ENCODE measurements around the gene CDC25A. TPM values are rescaled to one million over a fixed set of nuclear protein-coding genes. Genes with fewer than 3 reads are reported as not detected.

CDC25A gene
- total RNA-seq, 1 experiment from 2014 or later: 35.5 TPM

GRCh38 chr3:48156163-48156562, 32.1 kb downstream of the CDC25A start:
- no peak overlapping the region for H3K4me3 Mint-ChIP-seq (ENCODE audit: unreplicated experiment)
- no peak for TF ChIP-seq CTCF (IDR thresholded peaks at IDR 0.05; ENCODE audit: insufficient read depth in 1 of 2, low read depth in 1 of 2, low read length in 1 of 2, severe bottlenecking in 1 of 2, unreplicated experiment in 1 of 2)
- peaks cover 53% of the 10 kb centered on the region for H3K36me3 Mint-ChIP-seq (ENCODE audit: insufficient read depth, unreplicated experiment)
- H3K27ac Mint-ChIP-seq (ENCODE audit: unreplicated experiment): no peak overlapping the region
- Histone ChIP-seq H3K36me3 (ENCODE audit: control insufficient read depth, insufficient read depth, low read length) (peaks cover 5% of the 10 kb centered on the region), H3K27me3 (replicated peaks; ENCODE audit: control insufficient read depth, insufficient read depth, low read length) (no peaks in the 10 kb centered on the region), H3K9me3 (no peaks in the 10 kb centered on the region), H3K4me3 (ENCODE audit: low read depth, low read length) (no peak overlapping the region), H3K4me1 (no peaks in the 10 kb centered on the region)
- CTCF ChIA-PET: no interaction called here
- no TSS peak for BruUV-seq (replicated peaks)
- DNase-seq: no peak
- POLR2A ChIA-PET: interaction anchor here (0.7 kb wide), 1 partner anchor 433 kb away, joined by 7 read pairs; no protein-coding TSS in a partner anchor
- H3K4me1 Mint-ChIP-seq (ENCODE audit: low read depth, unreplicated experiment): peaks cover 10% of the 10 kb centered on the region
- intact Hi-C loops (cut with micrococcal nuclease; ENCODE audit: unreplicated experiment): no loop called here
- H3K9me3 Mint-ChIP-seq (ENCODE audit: unreplicated experiment): no peaks in the 10 kb centered on the region
- H3K27me3 Mint-ChIP-seq (ENCODE audit: insufficient read depth, unreplicated experiment): no peaks in the 10 kb centered on the region

- no peak overlapping the region for H3K4me3 Mint-ChIP-seq (ENCODE audit: unreplicated experiment)
- TF ChIP-seq CTCF (IDR thresholded peaks at IDR 0.05; ENCODE audit: insufficient read depth in 1 of 2, low read depth in 1 of 2, low read length in 1 of 2, severe bottlenecking in 1 of 2, unreplicated experiment in 1 of 2): no peak
- H3K27ac Mint-ChIP-seq (ENCODE audit: unreplicated experiment): no peak overlapping the region
- Histone ChIP-seq H3K36me3 (ENCODE audit: control insufficient read depth, insufficient read depth, low read length) (peaks cover 5% of the 10 kb centered on the region), H3K9me3 (no peaks in the 10 kb centered on the region), H3K4me3 (ENCODE audit: low read depth, low read length) (no peak overlapping the region), H3K4me1 (no peaks in the 10 kb centered on the region), H3K27me3 (replicated peaks; ENCODE audit: control insufficient read depth, insufficient read depth, low read length) (no peaks in the 10 kb centered on the region)
- peaks cover 42% of the 10 kb centered on the region for H3K36me3 Mint-ChIP-seq (ENCODE audit: insufficient read depth, unreplicated experiment)
- intact Hi-C loops (cut with micrococcal nuclease; ENCODE audit: unreplicated experiment): no loop called here
- H3K27me3 Mint-ChIP-seq (ENCODE audit: insufficient read depth, unreplicated experiment): no peaks in the 10 kb centered on the region
- POLR2A ChIA-PET: no interaction called here
- no peaks in the 10 kb centered on the region for H3K9me3 Mint-ChIP-seq (ENCODE audit: unreplicated experiment)
- no TSS peak for BruUV-seq (replicated peaks)
- no peak for DNase-seq
- H3K4me1 Mint-ChIP-seq (ENCODE audit: low read depth, unreplicated experiment): peaks cover 14% of the 10 kb centered on the region
- CTCF ChIA-PET: interaction anchor here (0.7 kb wide), 1 partner anchor 111 kb away, joined by 7 read pairs; no protein-coding TSS in a partner anchor
These were observed 33.1 kb downstream of the CDC25A start for GRCh38 chr3:48155122-48155521.

GRCh38 chr3:48151807-48152427, 36.3 kb downstream of the CDC25A start:
- H3K27ac Mint-ChIP-seq (ENCODE audit: unreplicated experiment): no peak overlapping the region
- H3K36me3 Mint-ChIP-seq (ENCODE audit: insufficient read depth, unreplicated experiment): peaks cover 14% of the 10 kb centered on the region
- no peaks in the 10 kb centered on the region for H3K9me3 ChIP-seq
- BruUV-seq (replicated peaks): no TSS peak
- CTCF ChIA-PET: interaction anchor here (0.6 to 1.9 kb wide), 21 partner anchors 9 to 772 kb away, joined by 3 to 29 read pairs (median 5); no protein-coding TSS in a partner anchor
- no peaks in the 10 kb centered on the region for H3K27me3 ChIP-seq (replicated peaks; ENCODE audit: control insufficient read depth, insufficient read depth, low read length)
- no peaks in the 10 kb centered on the region for H3K36me3 ChIP-seq (ENCODE audit: control insufficient read depth, insufficient read depth, low read length)
- H3K27me3 Mint-ChIP-seq (ENCODE audit: insufficient read depth, unreplicated experiment): no peaks in the 10 kb centered on the region
- intact Hi-C loops (cut with micrococcal nuclease; ENCODE audit: unreplicated experiment): loop anchor here (1.0 to 5.0 kb wide), 4 partner anchors 65 to 315 kb away; no protein-coding TSS in a partner anchor
- TF ChIP-seq CTCF (IDR thresholded peaks at IDR 0.05; ENCODE audit: insufficient read depth in 1 of 2, low read depth in 1 of 2, low read length in 1 of 2, severe bottlenecking in 1 of 2, unreplicated experiment in 1 of 2): peak in 1 of 2 experiments; percentile 8
- peaks cover 14% of the 10 kb centered on the region for H3K4me1 Mint-ChIP-seq (ENCODE audit: low read depth, unreplicated experiment)
- no peak overlapping the region for H3K4me3 ChIP-seq (ENCODE audit: low read depth, low read length)
- H3K9me3 Mint-ChIP-seq (ENCODE audit: unreplicated experiment): no peaks in the 10 kb centered on the region
- H3K4me1 ChIP-seq: no peaks in the 10 kb centered on the region
- no peak for DNase-seq
- H3K4me3 Mint-ChIP-seq (ENCODE audit: unreplicated experiment): no peak overlapping the region
- POLR2A ChIA-PET: interaction anchor here (1.0 kb wide), 1 partner anchor 63 kb away, joined by 6 read pairs; no protein-coding TSS in a partner anchor
